Brain pericyte (primary cell): ENCODE measurements around the gene PRRT2.
"Not testable (repeated sequence)": the region's sequence is repeated elsewhere in the genome, so short reads cannot be mapped to it uniquely, and the experiment has no call there.

Source experiments
- DNase-seq: peaks from one replicate; pipeline ENCODE4 v3.0.0-alpha.2; 2012; ENCODE audit warnings: low read depth, low spot score

Gene PRRT2

GRCh38 chr16:29811896-29812665 is at the start of gene PRRT2:
TSS of gene PRRT2 (plus strand) at chr16:29812193. CDS start at chr16:29813055, 862 bp downstream.
- DNase-seq = no peak

- no peak for DNase-seq
Observed at GRCh38 chr16:29763326-29763725, 48.7 kb upstream of the PRRT2 start.

- DNase-seq = no peak
Observed at GRCh38 chr16:29765167-29766032, 46.6 kb upstream of the PRRT2 start.

GRCh38 chr16:29766571-29766970 is 45.4 kb upstream of the PRRT2 start:
- no peak for DNase-seq

GRCh38 chr16:29767062-29767461 is 44.9 kb upstream of the PRRT2 start:
- DNase-seq = no peak

- no peak for DNase-seq
Observed at GRCh38 chr16:29769507-29769906, 42.5 kb upstream of the PRRT2 start.

GRCh38 chr16:29770250-29770929 is 41.6 kb upstream of the PRRT2 start:
- DNase-seq = no peak

GRCh38 chr16:29772330-29772729 is 39.7 kb upstream of the PRRT2 start:
- DNase-seq = not testable (repeated sequence)

- DNase-seq = no peak
Observed at GRCh38 chr16:29774730-29775129, 37.3 kb upstream of the PRRT2 start.

GRCh38 chr16:29775742-29776408 is 36.1 kb upstream of the PRRT2 start:
- DNase-seq = no peak

- no peak for DNase-seq
Observed at GRCh38 chr16:29777576-29778350, 34.2 kb upstream of the PRRT2 start, which contains the start of gene ZG16. TSS of gene ZG16 (plus strand) at chr16:29778256. CDS start at chr16:29779267, 1,011 bp downstream.

- no peak for DNase-seq
Observed at GRCh38 chr16:29779474-29779873, 32.5 kb upstream of the PRRT2 start.

- not testable (repeated sequence) for DNase-seq
Observed at GRCh38 chr16:29783094-29783953, 28.7 kb upstream of the PRRT2 start.

- DNase-seq = no peak
Observed at GRCh38 chr16:29784157-29784556, 27.8 kb upstream of the PRRT2 start.

GRCh38 chr16:29784901-29785500 is 27.0 kb upstream of the PRRT2 start:
- no peak for DNase-seq

- DNase-seq = not testable (repeated sequence)
Observed at GRCh38 chr16:29787155-29787554, 24.8 kb upstream of the PRRT2 start.

- DNase-seq = no peak
Observed at GRCh38 chr16:29789775-29790182, 22.2 kb upstream of the PRRT2 start.

- peak; percentile 97 for DNase-seq
Observed at GRCh38 chr16:29790183-29790948, 21.6 kb upstream of the PRRT2 start, which contains the start of gene KIF22. TSS of gene KIF22 (plus strand) at chr16:29790751. CDS start at chr16:29790760, 9 bp downstream.
